Panc1 (cell line): ENCODE measurements around the gene KRTAP5-7. TPM values are rescaled to one million over a fixed set of nuclear protein-coding genes. Genes with fewer than 3 reads are reported as not detected.

Experiments
- ATAC-seq: fragments of 200-7000 bp; cut with Tn5 transposase; 2 replicates; pipeline ENCODE4 v1.9.1; 2020; ENCODE audit warnings: mild to moderate bottlenecking, moderate library complexity
- BruUV-seq: library from RNA; stranded (reverse); fragments of 400-500 nt; replicated peaks from 2 replicates; lab custom pipeline; 2021; lab: Mats Ljungman, UMichigan
- CTCF ChIA-PET: fragments of 300-600 bp; sonication (Branson Sonifier 250); formaldehyde crosslinking; loops from one replicate; lab custom pipeline; 2022; ENCODE audit warnings: antibody characterized with exemption; lab: Charles Lee
- POLR2A ChIA-PET: fragments of 300-600 bp; sonication (Branson Sonifier 250); formaldehyde crosslinking; loops from one replicate; lab custom pipeline; 2022; ENCODE audit warnings: antibody characterized with exemption; lab: Charles Lee
- DNase-seq: peaks from one replicate; pipeline ENCODE4 v3.0.0-alpha.2; 2010; ENCODE audit warnings: low read depth, low spot score
- H3K27ac ChIP-seq: 2 replicates; pipeline ENCODE4 v1.5.1; 2011; ENCODE audit warnings: mild to moderate bottlenecking, low read length, inconsistent platforms
- H3K27me3 ChIP-seq: fragments of 200-500 bp; sonication (Bioruptor generic); 2 replicates; pipeline ENCODE4 v1.6.0; 2014; ENCODE audit warnings: low read length, inconsistent platforms; ENCODE audit not compliant: control insufficient read depth, insufficient read depth
- H3K36me3 ChIP-seq: fragments of 200-500 bp; sonication (Bioruptor generic); 2 replicates; pipeline ENCODE4 v1.5.1; 2014; ENCODE audit warnings: inconsistent platforms, mild to moderate bottlenecking, low read length, moderate library complexity; ENCODE audit not compliant: control insufficient read depth, insufficient read depth
- H3K4me1 ChIP-seq: 2 replicates; pipeline ENCODE4 v1.5.1; 2011; ENCODE audit warnings: inconsistent platforms, mild to moderate bottlenecking, low read length, moderate library complexity; ENCODE audit not compliant: control insufficient read depth, insufficient read depth
- H3K4me3 ChIP-seq, 2 experiments: 2 replicates each; pipeline ENCODE4 v1.5.1; 2011 to 2012; ENCODE audit warnings: low read depth in 2 of 2, low read length in 2 of 2, mild to moderate bottlenecking in 2 of 2, inconsistent platforms in 1 of 2, moderate library complexity in 1 of 2
- H3K9me3 ChIP-seq: fragments of 200-500 bp; sonication (Bioruptor generic); 2 replicates; pipeline ENCODE4 v1.5.1; 2014; ENCODE audit warnings: low read depth, mild to moderate bottlenecking, inconsistent platforms, low read length, moderate library complexity; ENCODE audit not compliant: control insufficient read depth, insufficient read depth
- CTCF ChIP-seq: fragments of 450-650 bp; IDR thresholded peaks from 2 replicates; pipeline ENCODE4 v1.5.1; 2017; ENCODE audit warnings: mild to moderate bottlenecking
- POLR2AphosphoS5 ChIP-seq: IDR thresholded peaks from 2 replicates; pipeline ENCODE4 v1.6.1; 2012; ENCODE audit warnings: mild to moderate bottlenecking, low read depth, low read length, moderate library complexity
- REST ChIP-seq, 2 experiments: IDR thresholded peaks; 2 replicates each; pipeline ENCODE4 v1.6.1; 2011 to 2012; ENCODE audit warnings: low read depth in 2 of 2, control low read depth in 1 of 2, low read length in 1 of 2, mild to moderate bottlenecking in 1 of 2, moderate library complexity in 1 of 2; ENCODE audit not compliant: insufficient read depth in 1 of 2
- SIN3A ChIP-seq: IDR thresholded peaks from 2 replicates; pipeline ENCODE4 v1.6.1; 2012; ENCODE audit warnings: low read depth, mild to moderate bottlenecking, low read length, moderate library complexity, borderline replicate concordance; ENCODE audit not compliant: insufficient read depth
- TCF7L2 ChIP-seq: IDR thresholded peaks from 2 replicates; pipeline ENCODE4 v1.6.1; 2011; ENCODE audit warnings: mild to moderate bottlenecking, low read depth, low read length, inconsistent platforms
- in situ Hi-C: cut with HindIII; loops from 2 replicates; pipeline ENCODE4 v1.10.0; 2016; ENCODE audit warnings: low sequenced_read_pairs, low pct_unique_long_range_greater_than_20kb
- intact Hi-C: fragments of 100-400 bp; cut with micrococcal nuclease; formaldehyde crosslinking; loops from one replicate; pipeline ENCODE4 v1.10.0; 2022; ENCODE audit not compliant: unreplicated experiment
- total RNA-seq: library from RNA; stranded (reverse); gene quantifications from one replicate; pipeline ENCODE4 v1.2.1, GENCODE V29; 2021; ENCODE audit not compliant: unreplicated experiment

Gene KRTAP5-7
- total RNA-seq, 1 experiment from 2014 or later, result not detected

GRCh38 chr11:71482746-71483364, 44.2 kb upstream of the KRTAP5-7 start:
- 0 out of 2 replicates have a peak, but pooled peaks cover under 1% of the 10 kb centered on the region for H3K4me1 ChIP-seq
- intact Hi-C loops, result no loop called here
- in situ Hi-C loops, result no loop called here
- no peak overlapping the region for H3K27ac ChIP-seq
- ATAC-seq, result no peak
- BruUV-seq, result no TSS peak
- CTCF ChIA-PET, result no interaction called here
- no peak for DNase-seq
- no peak overlapping the region for H3K4me3 ChIP-seq
- H3K36me3 ChIP-seq, result peaks cover 5% of the 10 kb centered on the region; the same call in 1 of the 2 replicates
- H3K9me3 ChIP-seq, result no peaks in the 10 kb centered on the region
- POLR2A ChIA-PET, result interaction anchor here (0.6 kb wide), 1 partner anchor 304 kb away, joined by 4 read pairs; no protein-coding TSS in a partner anchor
- TF ChIP-seq POLR2AphosphoS5 (no peak), TCF7L2 (no peak), CTCF (no peak)
- no peaks in the 10 kb centered on the region for H3K27me3 ChIP-seq

- Histone ChIP-seq H3K27ac (no peak overlapping the region), H3K4me3 (no peak overlapping the region), H3K27me3 (no peaks in the 10 kb centered on the region), H3K9me3 (no peaks in the 10 kb centered on the region), H3K4me1 (peaks cover 8% of the 10 kb centered on the region; the same call in 1 of the 2 replicates), H3K36me3 (peaks cover 5% of the 10 kb centered on the region; the same call in 1 of the 2 replicates)
- ATAC-seq, result no peak
- intact Hi-C loops, result no loop called here
- no peak for TF ChIP-seq SIN3A
- no peak for TF ChIP-seq REST (IDR thresholded peaks at IDR 0.05; ENCODE audit: insufficient read depth in 1 of 2, low read depth in 2 of 2, low read length in 1 of 2)
- TF ChIP-seq TCF7L2, result no peak
- no peak for TF ChIP-seq POLR2AphosphoS5
- no peak for TF ChIP-seq CTCF
- in situ Hi-C loops, result no loop called here
- BruUV-seq, result no TSS peak
- DNase-seq, result no peak
- ChIA-PET CTCF (interaction anchor here (0.6 kb wide), 1 partner anchor 11 kb away, joined by 3 read pairs; no protein-coding TSS in a partner anchor), POLR2A (interaction anchor here (0.6 kb wide), 1 partner anchor 303 kb away, joined by 4 read pairs; no protein-coding TSS in a partner anchor)
These were observed 43.4 kb upstream of the KRTAP5-7 start for GRCh38 chr11:71483692-71484091.
